Stimulated activated CD8-positive, alpha-beta memory T cell treated with anti-CD3 and anti-CD28 coated beads, Interleukin-4, amount 100 ng/mL, for 1 hour (primary cell): ENCODE results near the gene MYO1D.
A peak's percentile ranks its signal among the peaks of the same experiment; 100 is the strongest.
"Not testable (repeated sequence)": the region's sequence is repeated elsewhere in the genome, so short reads cannot be mapped to it uniquely, and the experiment has no call there.

Source experiments
- DNase-seq, 2 donors: peaks; one replicate each; pipeline ENCODE4 v3.0.0-alpha.2; 2020; ENCODE audit warnings: low read depth in 2 of 2, low spot score in 1 of 2

Gene MYO1D

DNA sequence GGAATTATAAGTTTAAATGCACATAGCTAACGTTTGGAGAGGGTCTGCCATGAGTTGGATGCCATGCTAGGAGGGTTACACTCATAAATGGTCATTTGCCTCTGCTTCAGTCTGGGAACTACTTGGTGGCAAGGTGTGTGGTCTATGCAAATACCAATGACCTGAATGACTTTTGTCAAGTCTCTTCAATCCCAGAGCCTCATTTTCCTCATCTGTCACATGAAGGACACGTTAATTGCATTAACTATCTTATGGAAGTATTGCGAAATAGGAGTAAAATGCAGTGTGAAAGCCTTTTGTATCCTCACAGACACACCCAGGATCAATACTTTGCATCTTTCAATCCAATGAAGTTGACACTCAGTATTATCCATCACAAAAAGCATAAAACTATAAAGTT is 327.4 kb downstream of the MYO1D start:
- DNase-seq = no peak

DNA sequence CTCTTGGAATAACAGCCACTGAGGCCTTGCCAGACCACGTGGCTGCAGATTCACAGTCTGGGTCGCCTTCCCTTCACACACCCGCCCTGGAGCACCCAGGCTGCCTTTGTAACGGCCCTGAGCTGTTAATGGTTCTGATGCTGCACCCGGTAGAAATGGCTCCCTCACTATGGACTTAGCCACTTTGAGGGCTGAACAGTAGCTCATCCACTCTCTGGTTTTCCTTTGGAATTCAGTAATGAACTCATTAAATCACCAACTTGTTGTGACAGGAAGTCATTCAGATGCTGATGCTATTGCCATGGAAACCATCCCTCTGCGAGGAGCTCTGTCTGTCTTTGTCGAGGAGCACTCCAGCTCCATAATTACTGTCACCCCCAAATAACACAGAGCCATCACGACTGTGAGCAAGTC is 330.9 kb downstream of the MYO1D start:
- no peak for DNase-seq

- DNase-seq = no peak
Observed at GRCh38 chr17:32542186-32542585, 334.7 kb downstream of the MYO1D start.

DNA sequence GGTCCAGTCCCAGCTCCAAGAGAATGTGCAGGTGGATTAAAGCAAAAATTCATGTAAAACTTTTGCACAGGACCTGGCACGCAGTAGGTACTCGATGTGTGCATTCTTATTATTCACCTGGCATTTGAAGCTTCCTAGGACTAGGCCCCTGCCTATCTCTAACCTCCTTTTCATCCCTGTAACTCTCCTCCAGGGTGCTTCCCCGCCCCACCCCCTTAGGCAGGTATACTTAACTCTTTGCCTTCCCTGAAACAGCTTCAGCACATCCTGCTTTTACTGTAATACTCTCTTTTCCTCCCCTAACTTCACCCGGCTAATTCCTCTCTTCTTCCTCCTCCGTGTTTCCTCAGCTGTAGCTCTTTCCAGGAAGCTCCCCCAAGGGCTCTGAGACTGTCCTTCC is 335.3 kb downstream of the MYO1D start:
- no peak for DNase-seq

DNA sequence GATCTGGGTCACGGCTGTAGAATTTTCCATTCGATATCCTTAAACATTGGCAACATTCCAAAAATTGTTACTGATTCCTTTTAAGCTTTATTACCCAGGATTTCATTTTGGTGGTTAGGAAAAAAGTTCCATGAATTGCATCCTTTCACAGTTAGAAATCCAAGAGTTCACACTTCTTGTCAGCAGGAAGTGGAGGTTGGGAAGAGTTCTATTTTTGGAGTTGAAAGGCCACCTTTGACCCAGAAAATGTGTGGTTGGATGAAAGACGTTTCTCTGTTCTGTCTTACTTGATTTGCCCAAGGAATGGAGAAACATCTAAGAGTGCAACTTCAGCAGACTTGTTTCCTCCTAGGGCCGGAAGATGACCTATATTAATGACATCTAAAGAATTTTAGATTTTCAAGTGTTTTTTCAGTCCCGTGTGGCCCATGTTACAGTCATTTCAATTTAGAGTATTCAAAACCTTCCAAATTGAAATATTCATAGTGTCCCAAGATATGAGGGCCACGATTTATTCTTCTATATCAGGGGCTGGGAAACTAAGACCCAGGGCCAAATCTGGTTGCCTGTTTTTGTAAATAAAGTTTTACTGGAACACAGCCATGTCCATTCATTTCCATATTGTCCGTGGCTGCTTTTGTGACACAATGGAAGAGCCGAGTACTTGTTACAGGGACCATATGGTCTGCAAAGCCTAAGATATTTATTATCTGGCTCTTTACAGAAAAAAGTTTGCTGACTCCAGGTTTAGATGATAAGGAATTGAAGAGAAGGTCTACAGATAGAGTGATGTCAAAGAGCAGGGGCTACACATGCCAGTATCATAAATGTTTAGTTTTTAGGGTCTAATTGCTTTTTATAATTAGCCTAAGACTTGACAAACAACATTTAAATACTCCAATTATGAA is 339.9 kb downstream of the MYO1D start:
- no peak for DNase-seq

GRCh38 chr17:32533296-32533695 is 343.6 kb downstream of the MYO1D start:
- DNase-seq = no peak

- DNase-seq = no peak
Observed at GRCh38 chr17:32529604-32530003, 347.3 kb downstream of the MYO1D start.

DNA sequence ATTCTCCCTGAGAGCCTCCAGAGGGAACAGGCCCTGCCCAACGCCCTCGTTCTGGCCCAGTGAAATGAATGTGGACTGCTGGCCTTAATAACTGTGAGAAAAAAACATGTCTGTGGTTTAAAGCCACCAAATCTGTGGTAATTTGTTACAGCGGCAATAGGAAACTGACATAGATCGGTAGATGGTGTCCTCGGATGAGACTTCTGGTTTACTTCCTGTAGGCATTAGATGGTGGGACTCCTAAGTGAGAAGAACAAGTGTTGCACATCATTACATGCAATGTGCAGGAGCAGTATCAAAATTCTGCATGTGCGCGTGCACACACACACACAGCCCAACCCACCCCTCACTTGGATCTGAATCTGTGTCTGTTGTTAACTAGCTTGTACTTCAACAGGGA is 348.1 kb downstream of the MYO1D start:
- no peak for DNase-seq

DNA sequence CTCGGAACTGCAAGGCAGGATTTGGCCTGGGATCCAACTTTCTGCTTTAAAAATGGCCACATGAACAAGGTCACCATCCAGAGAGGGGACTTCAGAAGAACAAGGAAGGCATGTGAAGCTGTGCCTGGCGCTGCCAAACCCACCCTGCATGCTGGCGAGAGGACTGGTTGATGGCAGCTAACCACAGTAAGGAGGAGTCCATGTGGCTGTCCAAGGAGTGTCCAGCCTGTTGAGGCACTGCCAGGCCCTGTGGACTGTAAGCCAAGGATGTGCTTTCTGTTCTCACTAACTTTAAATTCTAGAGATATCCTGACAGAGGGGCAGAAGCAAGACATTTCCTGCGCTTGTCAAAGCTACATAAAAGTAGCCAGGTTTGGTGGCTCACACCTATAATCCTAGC is 349.8 kb downstream of the MYO1D start:
- DNase-seq = no peak

- no peak for DNase-seq
Observed at GRCh38 chr17:32525122-32525521, 351.8 kb downstream of the MYO1D start.

DNA sequence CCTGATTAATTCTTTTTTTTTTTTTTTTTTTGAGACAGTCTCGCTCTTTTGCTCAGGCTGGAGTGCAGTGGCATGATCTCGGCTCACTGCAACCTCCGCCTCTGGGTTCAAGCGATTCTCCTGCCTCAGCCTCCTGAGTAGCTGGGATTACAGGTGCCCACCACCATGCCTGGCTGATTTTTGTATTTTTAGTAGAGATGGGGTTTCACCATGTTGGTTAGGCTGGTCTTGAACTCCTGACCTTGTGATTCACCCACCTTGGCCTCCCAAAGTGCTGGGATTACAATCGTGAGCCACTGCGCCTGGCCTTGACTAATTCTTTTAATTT is 352.4 kb downstream of the MYO1D start:
- not testable (repeated sequence) for DNase-seq

DNA sequence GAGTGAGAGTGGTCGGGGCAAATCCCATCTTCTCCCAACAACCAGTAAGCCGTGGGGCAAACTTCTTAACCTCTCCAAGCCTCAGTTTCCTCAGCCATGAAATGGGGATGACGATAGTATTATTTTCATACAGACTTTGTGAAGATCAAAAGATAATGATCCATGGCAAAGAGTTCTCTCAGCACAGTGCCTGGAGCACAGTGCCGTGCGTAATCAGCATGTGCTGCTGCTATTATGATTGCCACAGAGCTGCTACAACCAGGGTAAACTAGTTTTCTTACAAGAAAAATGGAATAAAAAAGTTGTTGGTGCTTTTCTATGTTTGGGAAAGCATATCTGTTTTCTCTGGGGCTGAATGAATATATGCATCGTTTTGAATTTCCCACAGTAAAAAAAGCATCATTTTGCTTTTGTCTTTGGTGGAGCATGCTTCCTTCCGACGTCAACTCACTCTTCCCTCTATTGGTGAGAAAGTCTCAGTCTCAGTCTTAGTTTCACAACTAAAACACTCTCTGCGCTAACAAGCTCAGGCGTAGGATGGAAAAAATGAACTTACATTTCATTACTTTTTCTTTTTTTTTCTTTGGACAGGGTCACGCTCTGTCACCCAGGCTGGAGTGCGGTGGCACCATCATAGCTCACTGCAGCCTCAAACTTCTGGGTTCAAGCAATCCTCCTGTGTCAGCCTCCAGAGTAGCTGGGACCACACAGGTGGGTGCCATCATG is 352.9 kb downstream of the MYO1D start:
- no peak for DNase-seq

- DNase-seq = no peak
Observed at GRCh38 chr17:32523017-32523680, 353.8 kb downstream of the MYO1D start.

- no peak for DNase-seq
Observed at GRCh38 chr17:32520737-32521404, 356.1 kb downstream of the MYO1D start.

- no peak for DNase-seq
Observed at GRCh38 chr17:32520104-32520701, 356.7 kb downstream of the MYO1D start.

- DNase-seq = peak; percentile 32 to 50
Observed at GRCh38 chr17:32519228-32520103, 357.5 kb downstream of the MYO1D start.

DNA sequence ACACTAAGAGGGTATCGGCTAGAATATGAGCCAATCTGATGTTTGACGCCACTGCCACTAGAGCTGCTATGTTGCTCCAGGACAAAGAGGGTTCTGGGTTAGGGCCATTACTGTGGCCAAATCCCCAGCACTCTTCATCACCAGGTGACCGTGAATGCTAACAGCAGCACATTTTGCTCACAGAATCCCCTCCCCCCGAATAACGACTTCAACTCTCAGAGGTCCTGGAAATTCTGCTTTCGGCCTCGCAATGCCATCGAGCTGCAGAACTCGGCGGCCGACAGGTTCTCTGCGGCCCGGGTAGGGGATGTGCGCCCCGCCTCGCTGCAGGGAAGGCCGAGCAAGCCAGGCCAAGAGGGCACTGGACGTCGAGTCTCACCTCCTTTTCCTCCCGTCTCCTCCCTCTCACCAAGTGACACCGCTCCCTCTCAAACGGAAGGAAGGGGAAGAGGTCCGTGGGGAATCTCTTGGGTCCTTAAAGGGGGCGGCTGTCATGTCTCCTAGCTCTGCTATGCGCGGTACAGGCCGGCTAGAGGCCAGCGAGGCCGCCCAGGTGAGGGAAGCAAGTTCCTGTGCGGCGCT is 358.2 kb downstream of the MYO1D start:
- DNase-seq = no peak

- DNase-seq = no peak
Observed at GRCh38 chr17:32517982-32518381, 358.9 kb downstream of the MYO1D start.

- no peak for DNase-seq
Observed at GRCh38 chr17:32516940-32517701, 359.8 kb downstream of the MYO1D start.
